Naive thymus-derived CD4-positive, alpha-beta T cell (primary cell): ENCODE measurements around the gene L3MBTL3. TPM values are rescaled to one million over a fixed set of nuclear protein-coding genes. Genes with fewer than 3 reads are reported as not detected.

ENCODE experiments used
- ATAC-seq: fragments of 150-1000 bp; cut with Tn5 transposase; 2 replicates; pipeline ENCODE4 v1.10.0; 2021; ENCODE audit warnings: mild to moderate bottlenecking, moderate library complexity
- CTCF ChIA-PET: fragments of 350-600 bp; sonication (Branson Sonifier 250); formaldehyde crosslinking; loops from one replicate; lab custom pipeline; 2021; ENCODE audit warnings: antibody characterized with exemption; lab: Charles Lee
- POLR2A ChIA-PET: fragments of 350-600 bp; sonication (Branson Sonifier 250); formaldehyde crosslinking; loops from one replicate; lab custom pipeline; 2021; ENCODE audit warnings: antibody characterized with exemption, inconsistent platforms; lab: Charles Lee
- DNase-seq, 9 donors: peaks; one replicate each; pipeline versions ENCODE4 v3.0.0 to v3.0.0-alpha.2; 2020 to 2022; ENCODE audit warnings: mixed read lengths in 1 of 9
- H3K27ac ChIP-seq: one replicate; pipeline ENCODE4 v1.7.0; 2013; ENCODE audit warnings: mild to moderate bottlenecking, low read depth, low read length, moderate library complexity
- H3K27me3 ChIP-seq, 2 donors: one replicate each; pipeline ENCODE4 v1.7.0; 2013; ENCODE audit warnings: low read length in 2 of 2, mild to moderate bottlenecking in 2 of 2, moderate library complexity in 2 of 2; ENCODE audit not compliant: control insufficient read depth in 2 of 2, insufficient read depth in 2 of 2
- H3K36me3 ChIP-seq, 3 experiments: 1 replicate in 2 of 3; 2 replicates in 1 of 3; pipeline ENCODE4 v1.7.0; 2013; ENCODE audit warnings: low read length in 3 of 3, mild to moderate bottlenecking in 3 of 3, moderate library complexity in 1 of 3; ENCODE audit not compliant: insufficient read depth in 3 of 3, control insufficient read depth in 2 of 3
- H3K4me1 ChIP-seq, 2 donors: one replicate each; pipeline ENCODE4 v1.7.0; 2013; ENCODE audit warnings: low read length in 2 of 2, mild to moderate bottlenecking in 2 of 2, moderate library complexity in 1 of 2; ENCODE audit not compliant: control insufficient read depth in 2 of 2, insufficient read depth in 2 of 2
- H3K4me3 ChIP-seq: 2 replicates; pipeline ENCODE4 v1.7.0; 2013; ENCODE audit warnings: mild to moderate bottlenecking, low read length
- H3K9me3 ChIP-seq, 3 experiments: 1 replicate in 2 of 3; 2 replicates in 1 of 3; pipeline ENCODE4 v1.7.0; 2013; ENCODE audit warnings: low read length in 3 of 3; ENCODE audit not compliant: control insufficient read depth in 2 of 3
- H3K27ac Mint-ChIP-seq, 9 donors: one replicate each; pipeline ENCODE4 v1.8.0; 2020 to 2022; ENCODE audit warnings: mixed read lengths in 9 of 9, mild to moderate bottlenecking in 8 of 9, moderate library complexity in 5 of 9, inconsistent platforms in 2 of 9
- H3K27me3 Mint-ChIP-seq, 5 donors: one replicate each; pipeline ENCODE4 v1.8.0; 2021 to 2022; ENCODE audit warnings: mixed read lengths in 5 of 5, mild to moderate bottlenecking in 1 of 5
- H3K36me3 Mint-ChIP-seq, 5 donors: one replicate each; pipeline ENCODE4 v1.8.0; 2020 to 2022; ENCODE audit warnings: mixed read lengths in 5 of 5, mild to moderate bottlenecking in 3 of 5, inconsistent platforms in 1 of 5
- H3K4me1 Mint-ChIP-seq, 7 donors: one replicate each; pipeline ENCODE4 v1.8.0; 2020 to 2022; ENCODE audit warnings: mixed read lengths in 7 of 7, mild to moderate bottlenecking in 3 of 7, inconsistent platforms in 1 of 7
- H3K4me3 Mint-ChIP-seq, 10 donors: one replicate each; pipeline ENCODE4 v1.8.0; 2020 to 2022; ENCODE audit warnings: mild to moderate bottlenecking in 10 of 10, mixed read lengths in 10 of 10, moderate library complexity in 6 of 10, inconsistent platforms in 2 of 10
- H3K9me3 Mint-ChIP-seq, 11 donors: one replicate each; pipeline ENCODE4 v1.8.0; 2020 to 2022; ENCODE audit warnings: mixed read lengths in 11 of 11, mild to moderate bottlenecking in 4 of 11, inconsistent platforms in 1 of 11, moderate library complexity in 1 of 11
- intact Hi-C, 2 donors: fragments of 100-400 bp; cut with micrococcal nuclease; formaldehyde crosslinking; loops; one replicate each; pipeline ENCODE4 v1.15.1; 2023
- polyA plus RNA-seq, 2 donors: library from polyadenylated mRNA; unstranded; fragments of 300-500 nt; fragmentation: Illumina TruSeq; gene quantifications; one replicate each; pipeline ENCODE4 v1.2.3, GENCODE V29; 2021
- total RNA-seq, 6 experiments: library from RNA in 5 of 6; stranded (reverse) in 5 of 6; gene quantifications; 1 replicate in 5 of 6; 2 replicates in 1 of 6; pipeline ENCODE4 v1.2.3 and lab custom pipeline; 2021 to 2026

L3MBTL3 gene
- total and polyA plus RNA-seq, 7 experiments from 2014 or later, result 4.8 to 47.5 (median 29.2) TPM

DNA sequence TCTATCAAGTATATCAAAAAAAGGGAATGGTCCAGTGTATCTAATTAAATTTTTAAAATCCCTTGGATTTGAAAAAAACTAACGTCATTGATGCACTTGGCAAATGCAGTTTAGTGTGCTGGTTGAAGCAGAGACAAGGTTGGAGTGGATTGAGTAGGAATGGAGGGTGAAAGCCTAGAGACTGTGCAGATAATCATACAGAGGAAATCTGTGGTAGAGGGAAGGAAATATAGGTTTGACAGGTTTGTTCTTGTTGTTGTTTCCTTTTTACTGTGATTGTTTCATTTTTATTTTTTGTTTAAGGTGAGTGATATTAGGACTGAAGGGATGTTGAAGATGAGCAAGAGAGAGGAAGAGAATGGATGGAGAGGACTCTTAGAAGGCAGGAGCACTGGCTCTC, 29.0 kb upstream of the L3MBTL3 start:
- no peak overlapping the region for H3K27ac ChIP-seq
- intact Hi-C loops, result no loop called here
- H3K27me3 ChIP-seq, result no peaks in the 10 kb centered on the region
- H3K36me3 ChIP-seq, result no peaks in the 10 kb centered on the region
- H3K27me3 Mint-ChIP-seq, result peaks cover 0 to 11% (median 0%) of the 10 kb centered on the region in 5 donors
- H3K36me3 Mint-ChIP-seq, result no peaks in the 10 kb centered on the region
- peaks cover 0 to 10% (median 8%) of the 10 kb centered on the region in 7 donors for H3K4me1 Mint-ChIP-seq
- no peaks in the 10 kb centered on the region for H3K4me1 ChIP-seq
- H3K4me3 Mint-ChIP-seq, result no peak overlapping the region
- no peak overlapping the region for H3K4me3 ChIP-seq
- DNase-seq, result no peak
- no peaks in the 10 kb centered on the region for H3K9me3 Mint-ChIP-seq
- no peak for ATAC-seq
- H3K27ac Mint-ChIP-seq, result no peak overlapping the region
- ChIA-PET CTCF (no interaction called here), POLR2A (no interaction called here)
- H3K9me3 ChIP-seq, result no peaks in the 10 kb centered on the region

DNA sequence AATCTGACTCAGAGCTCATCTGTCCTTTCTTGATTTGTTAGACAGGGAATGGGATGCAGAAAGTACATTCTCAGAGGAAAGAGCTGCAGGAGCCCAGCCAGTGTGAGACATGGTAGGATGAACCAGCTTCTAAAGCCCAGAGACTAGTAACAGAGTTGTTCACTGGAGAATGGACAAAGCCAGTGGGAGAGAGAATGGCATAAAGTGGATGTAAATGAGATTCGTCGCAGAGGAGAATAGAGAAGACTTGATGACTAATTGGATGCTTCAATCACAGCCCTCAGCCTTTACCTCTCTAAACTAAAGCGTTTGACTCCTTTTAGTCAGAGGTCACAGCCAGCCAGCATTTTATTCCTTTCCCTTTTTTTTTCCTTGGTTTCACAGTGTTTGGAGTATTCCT, 25.5 kb upstream of the L3MBTL3 start:
- ChIA-PET POLR2A (no interaction called here), CTCF (interaction anchor here (0.9 kb wide), 1 partner anchor 10 kb away, joined by 3 read pairs; no protein-coding TSS in a partner anchor)
- Mint-ChIP-seq H3K27ac (peak overlapping the region in 1 of 9 donors; percentile 0), H3K4me3 (no peak overlapping the region), H3K9me3 (no peaks in the 10 kb centered on the region), H3K27me3 (peaks cover 0 to 4% (median 0%) of the 10 kb centered on the region in 5 donors), H3K4me1 (peaks cover 0 to 10% (median 8%) of the 10 kb centered on the region in 7 donors), H3K36me3 (no peaks in the 10 kb centered on the region)
- H3K27ac ChIP-seq, result no peak overlapping the region
- no peak for ATAC-seq
- no peaks in the 10 kb centered on the region for H3K9me3 ChIP-seq
- H3K4me3 ChIP-seq, result no peak overlapping the region
- no peaks in the 10 kb centered on the region for H3K4me1 ChIP-seq
- H3K36me3 ChIP-seq, result no peaks in the 10 kb centered on the region
- H3K27me3 ChIP-seq, result no peaks in the 10 kb centered on the region
- DNase-seq, result no peak
- intact Hi-C loops, result no loop called here

DNA sequence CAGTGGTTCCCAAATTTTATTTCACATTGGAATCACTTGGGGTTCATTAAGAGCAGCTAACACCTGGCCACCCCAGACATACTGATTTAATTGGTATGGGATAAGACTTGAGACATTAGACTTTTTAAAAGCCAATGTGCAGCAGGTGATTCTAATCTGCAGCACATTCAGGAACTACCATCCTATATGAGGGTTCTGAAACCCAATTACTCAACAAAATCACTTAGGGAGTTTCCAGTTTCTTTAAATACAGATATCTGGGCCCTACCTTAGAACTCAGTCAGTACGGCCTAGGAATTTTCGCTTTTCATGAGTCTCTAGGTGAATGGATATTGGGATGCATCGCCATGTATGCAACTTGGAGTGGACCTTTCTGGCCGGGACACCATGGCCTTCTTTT, 24.0 kb upstream of the L3MBTL3 start:
- no peaks in the 10 kb centered on the region for H3K9me3 Mint-ChIP-seq
- H3K4me3 ChIP-seq, result no peak overlapping the region
- no peak overlapping the region for H3K27ac ChIP-seq
- H3K27ac Mint-ChIP-seq, result no peak overlapping the region
- CTCF ChIA-PET, result no interaction called here
- DNase-seq (no peak), ATAC-seq (no peak)
- no peaks in the 10 kb centered on the region for H3K9me3 ChIP-seq
- intact Hi-C loops, result no loop called here
- no peaks in the 10 kb centered on the region for H3K4me1 ChIP-seq
- no peak overlapping the region for H3K4me3 Mint-ChIP-seq
- POLR2A ChIA-PET, result no interaction called here
- peaks cover 0 to 10% (median 0%) of the 10 kb centered on the region in 5 donors for H3K27me3 Mint-ChIP-seq
- no peaks in the 10 kb centered on the region for H3K36me3 ChIP-seq
- no peaks in the 10 kb centered on the region for H3K36me3 Mint-ChIP-seq
- no peaks in the 10 kb centered on the region for H3K27me3 ChIP-seq
- peaks cover 0 to 4% (median 2%) of the 10 kb centered on the region in 7 donors for H3K4me1 Mint-ChIP-seq

DNA sequence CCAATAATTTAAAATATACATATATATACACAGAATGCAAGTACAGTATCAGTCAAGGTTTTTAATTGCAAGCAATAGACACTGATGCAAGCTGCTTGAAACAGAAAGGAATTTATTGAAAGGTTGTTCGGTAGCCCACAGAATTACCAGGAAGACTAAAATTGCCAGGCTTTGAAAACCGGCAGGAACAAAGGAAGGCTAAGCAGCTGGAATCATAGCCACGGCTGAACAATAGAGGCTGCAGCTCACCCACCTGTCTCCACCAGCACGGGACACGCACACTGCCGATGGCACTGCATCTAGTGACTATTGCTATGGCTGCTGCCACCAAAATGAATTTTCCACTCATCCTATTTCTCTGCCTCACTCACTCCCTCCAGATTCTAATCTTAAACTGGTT, 22.0 kb upstream of the L3MBTL3 start:
- CTCF ChIA-PET, result no interaction called here
- ATAC-seq (no peak), DNase-seq (no peak)
- Mint-ChIP-seq H3K4me3 (no peak overlapping the region), H3K9me3 (no peaks in the 10 kb centered on the region), H3K27me3 (peaks cover 0 to 25% (median 0%) of the 10 kb centered on the region in 5 donors), H3K4me1 (no peaks in the 10 kb centered on the region), H3K27ac (no peak overlapping the region), H3K36me3 (no peaks in the 10 kb centered on the region)
- POLR2A ChIA-PET, result no interaction called here
- Histone ChIP-seq H3K27ac (no peak overlapping the region), H3K4me1 (no peaks in the 10 kb centered on the region), H3K36me3 (no peaks in the 10 kb centered on the region), H3K9me3 (no peaks in the 10 kb centered on the region), H3K4me3 (no peak overlapping the region), H3K27me3 (no peaks in the 10 kb centered on the region)
- intact Hi-C loops, result no loop called here

DNA sequence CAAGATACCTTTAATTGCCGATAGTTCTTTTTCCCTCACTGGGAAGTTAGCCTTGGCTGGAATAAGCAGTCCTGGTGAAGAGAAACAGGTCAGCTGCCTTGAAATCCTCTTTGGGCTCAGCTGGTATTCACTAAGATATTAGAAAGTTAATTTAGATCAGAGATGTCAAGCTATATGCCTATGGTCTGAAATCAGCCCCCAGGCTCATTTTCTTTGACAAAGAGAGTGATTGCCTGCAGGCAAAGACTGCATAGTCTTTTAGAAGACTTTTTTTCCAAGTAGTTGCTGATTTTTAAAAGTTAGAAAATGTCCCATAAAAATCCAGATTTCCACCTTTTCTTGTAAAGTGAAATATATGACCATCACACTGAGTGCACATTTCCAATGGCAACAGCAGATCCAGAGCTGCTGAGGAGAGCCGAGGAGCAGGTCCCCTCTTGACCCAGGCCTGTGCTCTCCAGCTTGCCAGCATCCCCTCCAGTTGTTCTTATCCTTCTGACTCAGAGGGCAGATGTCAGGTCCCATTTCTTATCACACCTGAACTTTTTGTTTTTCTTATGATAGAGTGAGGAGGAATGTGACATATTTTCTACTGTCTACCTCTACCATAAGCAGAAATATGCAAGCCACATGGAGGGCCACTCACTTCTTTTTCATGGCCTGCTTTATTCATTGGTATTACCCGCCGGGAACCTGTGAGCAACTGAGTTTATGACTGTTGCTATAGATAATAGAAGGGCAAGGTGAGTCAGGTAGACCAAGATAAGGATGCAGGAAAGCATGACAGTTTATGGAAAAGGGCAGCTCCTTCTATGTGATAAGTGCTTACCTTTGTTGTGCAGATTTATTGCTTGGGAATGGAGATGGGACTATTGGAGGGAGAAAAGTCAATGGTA, 17.6 kb upstream of the L3MBTL3 start:
- H3K36me3 ChIP-seq, result no peaks in the 10 kb centered on the region
- Mint-ChIP-seq H3K9me3 (no peaks in the 10 kb centered on the region), H3K4me1 (no peaks in the 10 kb centered on the region), H3K36me3 (no peaks in the 10 kb centered on the region), H3K27me3 (peaks cover 0 to 35% (median 0%) of the 10 kb centered on the region in 5 donors), H3K4me3 (no peak overlapping the region), H3K27ac (peak overlapping the region in 1 of 9 donors; percentile 22)
- H3K27ac ChIP-seq, result no peak overlapping the region
- H3K4me3 ChIP-seq, result no peak overlapping the region
- no peaks in the 10 kb centered on the region for H3K9me3 ChIP-seq
- ATAC-seq (no peak), DNase-seq (no peak)
- POLR2A ChIA-PET, result no interaction called here
- H3K4me1 ChIP-seq, result no peaks in the 10 kb centered on the region
- intact Hi-C loops, result no loop called here
- no peaks in the 10 kb centered on the region for H3K27me3 ChIP-seq
- CTCF ChIA-PET, result no interaction called here

DNA sequence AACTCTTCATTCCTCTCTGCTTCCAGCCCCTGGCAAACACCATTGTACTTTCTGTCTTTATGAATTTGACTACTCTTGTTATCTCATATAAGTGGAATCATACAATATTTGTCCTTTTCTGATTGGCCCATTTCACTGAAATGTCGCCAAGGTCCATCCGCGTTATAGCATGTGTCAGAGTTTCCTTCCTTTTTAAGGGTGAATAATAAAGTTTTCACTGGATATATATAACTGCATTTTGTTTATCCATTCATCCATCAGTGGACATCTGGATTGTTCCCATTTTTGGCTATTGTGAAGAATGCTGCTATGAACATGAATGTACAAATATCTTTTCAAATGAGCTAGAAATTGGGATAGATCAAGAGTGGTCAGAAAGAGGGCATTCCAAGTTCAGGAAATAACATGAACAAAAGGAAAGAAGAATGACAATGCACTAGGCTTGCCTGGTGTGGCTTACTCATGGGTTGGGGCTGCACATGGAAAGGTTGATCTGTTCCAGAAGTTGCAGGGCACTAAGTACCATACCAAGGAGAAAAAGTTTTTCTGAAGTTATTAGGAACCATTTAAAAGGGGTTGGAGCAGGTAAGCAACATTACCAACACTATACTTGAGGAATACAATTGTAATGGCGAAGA, 10.0 kb upstream of the L3MBTL3 start:
- H3K27me3 Mint-ChIP-seq, result peaks cover 0 to 23% (median 5%) of the 10 kb centered on the region in 5 donors
- H3K27ac Mint-ChIP-seq, result no peak overlapping the region
- no peaks in the 10 kb centered on the region for H3K9me3 Mint-ChIP-seq
- ChIA-PET POLR2A (no interaction called here), CTCF (no interaction called here)
- intact Hi-C loops, result no loop called here
- no peaks in the 10 kb centered on the region for H3K4me1 ChIP-seq
- DNase-seq, result no peak
- no peak overlapping the region for H3K27ac ChIP-seq
- no peaks in the 10 kb centered on the region for H3K36me3 Mint-ChIP-seq
- no peaks in the 10 kb centered on the region for H3K36me3 ChIP-seq
- H3K9me3 ChIP-seq, result no peaks in the 10 kb centered on the region
- no peak for ATAC-seq
- no peak overlapping the region for H3K4me3 ChIP-seq
- H3K4me1 Mint-ChIP-seq, result peaks cover 0 to 3% (median 0%) of the 10 kb centered on the region in 7 donors
- H3K27me3 ChIP-seq, result no peaks in the 10 kb centered on the region
- no peak overlapping the region for H3K4me3 Mint-ChIP-seq
